ENCODE results near the gene IL23R. TPM values are rescaled to one million over a fixed set of nuclear protein-coding genes. Genes with fewer than 3 reads are reported as not detected.

The IL23R gene
- total and polyA plus RNA-seq, 4 donors = 0.08 to 0.09 TPM; not detected in 2

DNA sequence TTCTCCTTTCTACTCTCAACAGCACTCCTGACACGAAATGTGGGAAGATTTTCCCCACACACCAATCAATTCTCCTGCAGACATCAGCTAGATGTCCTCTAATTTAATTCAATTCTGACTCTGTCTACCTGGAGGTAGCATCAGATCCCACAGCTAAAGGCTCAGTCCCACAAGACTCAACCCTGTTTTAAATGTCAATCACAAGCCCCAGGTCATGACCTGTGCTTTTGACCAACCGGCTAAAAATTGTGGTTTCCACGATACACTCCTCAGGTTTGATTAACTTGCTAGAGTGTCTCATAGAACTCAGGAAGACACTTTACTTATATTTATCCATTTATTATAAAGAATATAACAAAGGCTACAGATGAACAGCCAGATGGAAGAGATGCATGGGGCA, 27.4 kb downstream of the IL23R start:
- H3K27ac ChIP-seq (ENCODE audit: low read depth in 1 of 2, low read length in 2 of 2) = no peak overlapping the region
- H3K9ac ChIP-seq (ENCODE audit: low read depth in 1 of 2, low read length in 2 of 2) = no peak overlapping the region
- TF ChIP-seq JUND (IDR thresholded peaks at IDR 0.05) = no peak
- TF ChIP-seq TAF1 (conservative IDR thresholded peaks at IDR 0.05) = no peak
- no peak for TF ChIP-seq FOXA2 (IDR thresholded peaks at IDR 0.05)
- TF ChIP-seq, protein P1, sequence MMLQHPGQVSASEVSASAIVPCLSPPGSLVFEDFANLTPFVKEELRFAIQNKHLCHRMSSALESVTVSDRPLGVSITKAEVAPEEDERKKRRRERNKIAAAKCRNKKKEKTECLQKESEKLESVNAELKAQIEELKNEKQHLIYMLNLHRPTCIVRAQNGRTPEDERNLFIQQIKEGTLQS (IDR thresholded peaks at IDR 0.05) = no peak
- TF ChIP-seq MAX (IDR thresholded peaks at IDR 0.05) = no peak
- TF ChIP-seq RXRA (IDR thresholded peaks at IDR 0.05) = no peak
- no peak for TF ChIP-seq YY1 (IDR thresholded peaks at IDR 0.05)
- TF ChIP-seq RAD21 (IDR thresholded peaks at IDR 0.05) = no peak
- TF ChIP-seq NR2F2 (IDR thresholded peaks at IDR 0.05) = no peak
- TF ChIP-seq GABPA (IDR thresholded peaks at IDR 0.05 in 1 of 2, conservative IDR thresholded peaks at IDR 0.05 in 1 of 2) = no peak
- no peak for TF ChIP-seq EGR1 (IDR thresholded peaks at IDR 0.05; ENCODE audit: low read depth in 2 of 2)
- TF ChIP-seq, protein P2, sequence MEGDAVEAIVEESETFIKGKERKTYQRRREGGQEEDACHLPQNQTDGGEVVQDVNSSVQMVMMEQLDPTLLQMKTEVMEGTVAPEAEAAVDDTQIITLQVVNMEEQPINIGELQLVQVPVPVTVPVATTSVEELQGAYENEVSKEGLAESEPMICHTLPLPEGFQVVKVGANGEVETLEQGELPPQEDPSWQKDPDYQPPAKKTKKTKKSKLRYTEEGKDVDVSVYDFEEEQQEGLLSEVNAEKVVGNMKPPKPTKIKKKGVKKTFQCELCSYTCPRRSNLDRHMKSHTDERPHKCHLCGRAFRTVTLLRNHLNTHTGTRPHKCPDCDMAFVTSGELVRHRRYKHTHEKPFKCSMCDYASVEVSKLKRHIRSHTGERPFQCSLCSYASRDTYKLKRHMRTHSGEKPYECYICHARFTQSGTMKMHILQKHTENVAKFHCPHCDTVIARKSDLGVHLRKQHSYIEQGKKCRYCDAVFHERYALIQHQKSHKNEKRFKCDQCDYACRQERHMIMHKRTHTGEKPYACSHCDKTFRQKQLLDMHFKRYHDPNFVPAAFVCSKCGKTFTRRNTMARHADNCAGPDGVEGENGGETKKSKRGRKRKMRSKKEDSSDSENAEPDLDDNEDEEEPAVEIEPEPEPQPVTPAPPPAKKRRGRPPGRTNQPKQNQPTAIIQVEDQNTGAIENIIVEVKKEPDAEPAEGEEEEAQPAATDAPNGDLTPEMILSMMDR (IDR thresholded peaks at IDR 0.05; ENCODE audit: low read depth, low read length, missing input control) = no peak
- TF ChIP-seq, protein P3, sequence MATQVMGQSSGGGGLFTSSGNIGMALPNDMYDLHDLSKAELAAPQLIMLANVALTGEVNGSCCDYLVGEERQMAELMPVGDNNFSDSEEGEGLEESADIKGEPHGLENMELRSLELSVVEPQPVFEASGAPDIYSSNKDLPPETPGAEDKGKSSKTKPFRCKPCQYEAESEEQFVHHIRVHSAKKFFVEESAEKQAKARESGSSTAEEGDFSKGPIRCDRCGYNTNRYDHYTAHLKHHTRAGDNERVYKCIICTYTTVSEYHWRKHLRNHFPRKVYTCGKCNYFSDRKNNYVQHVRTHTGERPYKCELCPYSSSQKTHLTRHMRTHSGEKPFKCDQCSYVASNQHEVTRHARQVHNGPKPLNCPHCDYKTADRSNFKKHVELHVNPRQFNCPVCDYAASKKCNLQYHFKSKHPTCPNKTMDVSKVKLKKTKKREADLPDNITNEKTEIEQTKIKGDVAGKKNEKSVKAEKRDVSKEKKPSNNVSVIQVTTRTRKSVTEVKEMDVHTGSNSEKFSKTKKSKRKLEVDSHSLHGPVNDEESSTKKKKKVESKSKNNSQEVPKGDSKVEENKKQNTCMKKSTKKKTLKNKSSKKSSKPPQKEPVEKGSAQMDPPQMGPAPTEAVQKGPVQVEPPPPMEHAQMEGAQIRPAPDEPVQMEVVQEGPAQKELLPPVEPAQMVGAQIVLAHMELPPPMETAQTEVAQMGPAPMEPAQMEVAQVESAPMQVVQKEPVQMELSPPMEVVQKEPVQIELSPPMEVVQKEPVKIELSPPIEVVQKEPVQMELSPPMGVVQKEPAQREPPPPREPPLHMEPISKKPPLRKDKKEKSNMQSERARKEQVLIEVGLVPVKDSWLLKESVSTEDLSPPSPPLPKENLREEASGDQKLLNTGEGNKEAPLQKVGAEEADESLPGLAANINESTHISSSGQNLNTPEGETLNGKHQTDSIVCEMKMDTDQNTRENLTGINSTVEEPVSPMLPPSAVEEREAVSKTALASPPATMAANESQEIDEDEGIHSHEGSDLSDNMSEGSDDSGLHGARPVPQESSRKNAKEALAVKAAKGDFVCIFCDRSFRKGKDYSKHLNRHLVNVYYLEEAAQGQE (IDR thresholded peaks at IDR 0.05) = no peak
- TF ChIP-seq FOXA1 (IDR thresholded peaks at IDR 0.05) = no peak
- no peak for TF ChIP-seq HNF4A (conservative IDR thresholded peaks at IDR 0.05)
- TF ChIP-seq HNF4G (IDR thresholded peaks at IDR 0.05) = no peak
- TF ChIP-seq SP1 (IDR thresholded peaks at IDR 0.05) = no peak
- TF ChIP-seq ZBTB33 (IDR thresholded peaks at IDR 0.05) = no peak
- peaks cover 0 to 4% (median 0%) of the 10 kb centered on the region in 4 donors for H3K4me1 ChIP-seq (ENCODE audit: control insufficient read depth in 4 of 4, insufficient read depth in 4 of 4, low read length in 3 of 4)
- no peaks in the 10 kb centered on the region for H3K9me3 ChIP-seq (ENCODE audit: control insufficient read depth in 4 of 4, low read length in 3 of 4)
- 72% methylated on average over 3 of the region's 3 CpGs for WGBS
- H3K36me3 ChIP-seq (ENCODE audit: control insufficient read depth in 4 of 4, insufficient read depth in 3 of 4, low read depth in 1 of 4, low read length in 3 of 4) = no peaks in the 10 kb centered on the region
- no peaks in the 10 kb centered on the region for H3K27me3 ChIP-seq (ENCODE audit: control insufficient read depth in 4 of 4, insufficient read depth in 4 of 4, low read length in 3 of 4)
- DNase-seq (ENCODE audit: low spot score) = no peak
- H3K4me3 ChIP-seq (ENCODE audit: low read depth in 1 of 3, low read length in 3 of 3) = no peak overlapping the region

Measured in liver (tissue), 9 donors.